Measurements from ENCODE around the gene DPY19L1. TPM values are rescaled to one million over a fixed set of nuclear protein-coding genes. Genes with fewer than 3 reads are reported as not detected.
"Not testable (repeated sequence)": the region's sequence is repeated elsewhere in the genome, so short reads cannot be mapped to it uniquely, and the experiment has no call there.

DPY19L1 gene
- total RNA-seq, 2 donors from 2014 or later, result 35.8 to 75.1 TPM

DNA sequence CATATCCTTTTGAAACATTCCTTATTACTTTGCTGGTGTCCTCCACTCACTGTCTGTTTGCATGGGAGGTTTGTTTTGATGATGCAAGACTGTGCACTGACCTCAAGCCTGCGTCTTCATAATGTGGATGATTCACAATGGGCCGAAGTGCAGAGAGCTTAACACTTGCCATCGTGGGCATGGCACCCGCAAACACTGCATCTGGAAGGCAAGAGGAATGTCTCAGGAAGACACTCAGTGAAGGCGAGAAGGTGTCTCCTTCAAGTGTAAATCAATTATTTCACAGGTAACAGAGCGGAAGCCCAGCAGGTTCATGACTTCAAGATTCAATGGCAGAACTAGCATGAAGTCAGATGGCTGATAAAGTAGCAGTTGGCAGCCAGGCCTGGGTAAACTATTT lies 98.1 kb downstream of the DPY19L1 start:
- H3K27me3 ChIP-seq (ENCODE audit: control insufficient read depth, insufficient read depth, low read length, poor library complexity, severe bottlenecking), result no peaks in the 10 kb centered on the region
- Mint-ChIP-seq H3K4me1 (peaks cover 13% of the 10 kb centered on the region), H3K27ac (no peak overlapping the region), H3K9me3 (peaks cover 10% of the 10 kb centered on the region), H3K4me3 (no peak overlapping the region), H3K27me3 (ENCODE audit: insufficient read depth) (no peaks in the 10 kb centered on the region), H3K36me3 (ENCODE audit: low read depth) (peaks cover 30% of the 10 kb centered on the region)
- no peak overlapping the region for H3K4me3 ChIP-seq (ENCODE audit: low read length)
- WGBS, 2 experiments (ENCODE audit: insufficient coverage in 1 of 2, insufficient read length in 1 of 2), result 62 to 73% methylated on average over 4 to 6 of the region's 6 CpGs
- H3K27ac ChIP-seq (ENCODE audit: low read depth, low read length), result no peak overlapping the region
- H3K9ac ChIP-seq (ENCODE audit: extremely low read depth, low read length, poor library complexity, severe bottlenecking), result no peak overlapping the region
- H3K4me1 ChIP-seq (ENCODE audit: control insufficient read depth, insufficient read depth, low read length), result no peaks in the 10 kb centered on the region
- peak; percentile 50 for DNase-seq
- no peaks in the 10 kb centered on the region for H3K9me3 ChIP-seq (ENCODE audit: control insufficient read depth, low read length)
- TF ChIP-seq, protein P1, sequence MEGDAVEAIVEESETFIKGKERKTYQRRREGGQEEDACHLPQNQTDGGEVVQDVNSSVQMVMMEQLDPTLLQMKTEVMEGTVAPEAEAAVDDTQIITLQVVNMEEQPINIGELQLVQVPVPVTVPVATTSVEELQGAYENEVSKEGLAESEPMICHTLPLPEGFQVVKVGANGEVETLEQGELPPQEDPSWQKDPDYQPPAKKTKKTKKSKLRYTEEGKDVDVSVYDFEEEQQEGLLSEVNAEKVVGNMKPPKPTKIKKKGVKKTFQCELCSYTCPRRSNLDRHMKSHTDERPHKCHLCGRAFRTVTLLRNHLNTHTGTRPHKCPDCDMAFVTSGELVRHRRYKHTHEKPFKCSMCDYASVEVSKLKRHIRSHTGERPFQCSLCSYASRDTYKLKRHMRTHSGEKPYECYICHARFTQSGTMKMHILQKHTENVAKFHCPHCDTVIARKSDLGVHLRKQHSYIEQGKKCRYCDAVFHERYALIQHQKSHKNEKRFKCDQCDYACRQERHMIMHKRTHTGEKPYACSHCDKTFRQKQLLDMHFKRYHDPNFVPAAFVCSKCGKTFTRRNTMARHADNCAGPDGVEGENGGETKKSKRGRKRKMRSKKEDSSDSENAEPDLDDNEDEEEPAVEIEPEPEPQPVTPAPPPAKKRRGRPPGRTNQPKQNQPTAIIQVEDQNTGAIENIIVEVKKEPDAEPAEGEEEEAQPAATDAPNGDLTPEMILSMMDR (conservative IDR thresholded peaks at IDR 0.05), result no peak
- peaks cover 12% of the 10 kb centered on the region for H3K36me3 ChIP-seq (ENCODE audit: control insufficient read depth, insufficient read depth, low read length)

DNA sequence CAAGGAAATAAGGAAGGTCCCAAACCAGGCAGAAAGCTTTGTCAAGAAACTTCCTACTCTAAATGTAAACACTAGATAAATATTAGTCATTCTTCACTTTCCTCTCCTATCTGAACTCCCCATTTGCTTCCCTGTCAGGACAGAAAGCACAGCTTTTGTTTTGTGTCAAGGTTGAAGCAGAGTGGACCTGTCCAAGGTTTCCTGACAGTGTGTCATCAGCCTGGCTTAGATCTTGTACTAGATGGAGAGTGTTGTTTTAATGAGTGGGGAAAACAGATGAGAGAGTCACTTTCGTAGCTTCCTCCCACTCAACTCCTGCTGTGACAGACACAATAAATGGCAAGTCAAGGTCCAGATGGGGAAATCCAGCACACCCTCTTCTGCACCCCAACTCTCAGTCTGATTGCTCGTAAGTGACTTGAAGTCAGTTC lies 101.5 kb downstream of the DPY19L1 start:
- H3K27ac ChIP-seq (ENCODE audit: low read depth, low read length); H3K4me1 Mint-ChIP-seq; H3K27me3 ChIP-seq (ENCODE audit: control insufficient read depth, insufficient read depth, low read length, poor library complexity, severe bottlenecking); H3K4me1 ChIP-seq (ENCODE audit: control insufficient read depth, insufficient read depth, low read length); H3K27ac Mint-ChIP-seq; DNase-seq; H3K27me3 Mint-ChIP-seq (ENCODE audit: insufficient read depth); H3K4me3 ChIP-seq (ENCODE audit: low read length); H3K9ac ChIP-seq (ENCODE audit: extremely low read depth, low read length, poor library complexity, severe bottlenecking); H3K9me3 ChIP-seq (ENCODE audit: control insufficient read depth, low read length); H3K4me3 Mint-ChIP-seq: not testable (repeated sequence)
- 82 to 100% methylated on average over 1 to 2 of the region's 2 CpGs for WGBS, 2 experiments (ENCODE audit: insufficient coverage in 1 of 2, insufficient read length in 1 of 2)
- H3K9me3 Mint-ChIP-seq, result peaks cover 12% of the 10 kb centered on the region
- H3K36me3 ChIP-seq (ENCODE audit: control insufficient read depth, insufficient read depth, low read length), result peaks cover 12% of the 10 kb centered on the region
- H3K36me3 Mint-ChIP-seq (ENCODE audit: low read depth), result peaks cover 41% of the 10 kb centered on the region

DNA sequence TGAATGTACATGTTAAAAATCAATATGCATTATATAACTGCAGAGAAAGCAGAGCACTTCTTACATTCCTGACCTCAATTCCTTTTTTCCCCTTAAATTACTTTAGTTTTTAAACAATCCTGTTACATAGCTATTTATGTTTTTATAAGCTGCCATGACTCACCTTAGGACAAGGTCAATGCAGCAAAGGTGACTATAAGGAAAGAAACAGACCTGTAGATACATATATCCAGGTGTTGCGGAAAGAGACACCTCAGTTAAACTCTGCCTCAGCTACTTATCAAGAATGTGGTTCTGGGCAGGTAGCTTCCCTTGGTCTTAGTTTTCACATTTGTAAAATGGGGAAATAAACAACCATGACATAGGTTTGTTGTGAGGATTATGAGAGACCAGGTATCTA lies 105.5 kb downstream of the DPY19L1 start:
- peaks cover 2% of the 10 kb centered on the region for H3K4me1 Mint-ChIP-seq
- DNase-seq, result no peak
- H3K4me3 Mint-ChIP-seq, result no peak overlapping the region
- TF ChIP-seq, protein P1 (conservative IDR thresholded peaks at IDR 0.05), result no peak
- no peak overlapping the region for H3K9ac ChIP-seq (ENCODE audit: extremely low read depth, low read length, poor library complexity, severe bottlenecking)
- no peak overlapping the region for H3K27ac Mint-ChIP-seq
- no peaks in the 10 kb centered on the region for H3K27me3 ChIP-seq (ENCODE audit: control insufficient read depth, insufficient read depth, low read length, poor library complexity, severe bottlenecking)
- no peaks in the 10 kb centered on the region for H3K36me3 ChIP-seq (ENCODE audit: control insufficient read depth, insufficient read depth, low read length)
- 94% methylated on average over 1 of the region's 1 CpG; no CpG with 5 or more reads in 1 of the 2 experiments for WGBS, 2 experiments (ENCODE audit: insufficient coverage in 1 of 2, insufficient read length in 1 of 2)
- H3K27me3 Mint-ChIP-seq (ENCODE audit: insufficient read depth), result no peaks in the 10 kb centered on the region
- H3K4me3 ChIP-seq (ENCODE audit: low read length), result no peak overlapping the region
- H3K9me3 Mint-ChIP-seq, result peaks cover 12% of the 10 kb centered on the region
- no peak overlapping the region for H3K27ac ChIP-seq (ENCODE audit: low read depth, low read length)
- no peaks in the 10 kb centered on the region for H3K4me1 ChIP-seq (ENCODE audit: control insufficient read depth, insufficient read depth, low read length)
- H3K36me3 Mint-ChIP-seq (ENCODE audit: low read depth), result peaks cover 30% of the 10 kb centered on the region
- H3K9me3 ChIP-seq (ENCODE audit: control insufficient read depth, low read length), result no peaks in the 10 kb centered on the region

DNA sequence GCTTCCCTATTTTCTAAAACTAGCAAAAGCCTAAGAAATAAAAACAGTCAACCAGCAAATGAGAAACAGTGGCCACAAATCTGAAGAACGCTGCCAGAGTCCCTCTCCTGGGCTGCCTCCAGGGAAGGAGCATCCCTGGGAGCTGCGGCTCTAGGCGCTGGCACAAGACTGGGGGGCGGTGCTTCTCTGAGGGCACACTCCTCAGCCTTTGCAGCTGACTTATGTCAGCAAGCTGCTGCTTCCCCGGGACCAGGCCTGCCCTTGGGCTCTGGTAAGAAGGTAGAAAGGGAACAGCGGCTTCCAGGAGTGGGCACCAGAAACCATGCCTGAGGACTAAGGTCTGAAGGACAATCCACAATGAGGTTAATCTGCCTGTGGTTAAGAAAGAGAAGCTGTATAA lies 107.5 kb downstream of the DPY19L1 start:
- peak; percentile 53 for DNase-seq
- H3K27ac Mint-ChIP-seq; H3K4me1 Mint-ChIP-seq; H3K9me3 ChIP-seq (ENCODE audit: control insufficient read depth, low read length); H3K27me3 Mint-ChIP-seq (ENCODE audit: insufficient read depth); H3K4me3 Mint-ChIP-seq; H3K36me3 ChIP-seq (ENCODE audit: control insufficient read depth, insufficient read depth, low read length); H3K9ac ChIP-seq (ENCODE audit: extremely low read depth, low read length, poor library complexity, severe bottlenecking); H3K27me3 ChIP-seq (ENCODE audit: control insufficient read depth, insufficient read depth, low read length, poor library complexity, severe bottlenecking); H3K27ac ChIP-seq (ENCODE audit: low read depth, low read length); H3K4me3 ChIP-seq (ENCODE audit: low read length); H3K4me1 ChIP-seq (ENCODE audit: control insufficient read depth, insufficient read depth, low read length): not testable (repeated sequence)
- peaks cover 11% of the 10 kb centered on the region for H3K9me3 Mint-ChIP-seq
- H3K36me3 Mint-ChIP-seq (ENCODE audit: low read depth), result peaks cover 28% of the 10 kb centered on the region
- WGBS, 2 experiments (ENCODE audit: insufficient coverage in 1 of 2, insufficient read length in 1 of 2), result 80 to 87% methylated on average over 3 to 6 of the region's 6 CpGs

Measured in endodermal cell (in vitro differentiated cells).